ENCODE data around the gene MRPL16.

- no peak for TF ChIP-seq POLR2A (IDR thresholded peaks at IDR 0.05)
- no peak for TF ChIP-seq CTCF (IDR thresholded peaks at IDR 0.05)
- TF ChIP-seq POLR2AphosphoS5 (IDR thresholded peaks at IDR 0.05): no peak
- no peak for TF ChIP-seq EP300 (IDR thresholded peaks at IDR 0.05)
Measured at GRCh38 chr11:59792507-59792906, 18.1 kb downstream of the MRPL16 start.
